Gastrocnemius medialis (tissue), 4 donors: ENCODE results near the gene ZNF688. TPM values are rescaled to one million over a fixed set of nuclear protein-coding genes. Genes with fewer than 3 reads are reported as not detected.

Experiments used
- ATAC-seq, 2 donors: fragments of 150-250 bp; one replicate each; pipeline ENCODE4 v1.9.1; 2016
- DNase-seq, 2 donors: peaks; one replicate each; pipeline ENCODE4 v3.0.0-alpha.2; 2019
- H3K27ac ChIP-seq, 4 donors: fragments of 200-600 bp; sonication (generic); 1 replicate in 1 of 4; 2 replicates in 3 of 4; pipeline ENCODE4 v1.5.1; 2016 to 2018; ENCODE audit warnings: mild to moderate bottlenecking in 2 of 4, moderate library complexity in 1 of 4
- H3K27me3 ChIP-seq, 3 donors: fragments of 200-600 bp; sonication (generic) in 2 of 3; 1 replicate in 1 of 3; 2 replicates in 2 of 3; pipeline versions ENCODE4 v1.5.1 to v1.6.0; 2016 to 2019; ENCODE audit warnings: mild to moderate bottlenecking in 1 of 3, moderate library complexity in 1 of 3
- H3K36me3 ChIP-seq, 2 donors: fragments of 200-600 bp; sonication (generic) in 1 of 2; one replicate each; pipeline ENCODE4 v1.5.1; 2017 to 2018
- H3K4me1 ChIP-seq, 2 donors: fragments of 200-600 bp; sonication (generic) in 1 of 2; one replicate each; pipeline ENCODE4 v1.5.1; 2016 to 2017; ENCODE audit warnings: mild to moderate bottlenecking in 2 of 2
- H3K4me3 ChIP-seq, 4 donors: fragments of 200-600 bp; sonication (generic) in 3 of 4; 1 replicate in 1 of 4; 2 replicates in 3 of 4; pipeline ENCODE4 v1.5.1; 2016 to 2019; ENCODE audit warnings: mild to moderate bottlenecking in 2 of 4
- H3K9me3 ChIP-seq, 3 donors: fragments of 200-600 bp; sonication (generic) in 2 of 3; 1 replicate in 1 of 3; 2 replicates in 2 of 3; pipeline ENCODE4 v1.5.1; 2016 to 2019
- POLR2A ChIP-seq, 2 donors: fragments of 450-650 bp; IDR thresholded peaks; one replicate each; pipeline ENCODE4 v1.6.1; 2017; ENCODE audit warnings: antibody characterized with exemption in 2 of 2, mild to moderate bottlenecking in 2 of 2, moderate library complexity in 2 of 2
- in situ Hi-C, 4 donors: fragments of 200-750 bp; cut with MboI; loops; one replicate each; pipeline versions ENCODE4 v1.15.0 to v1.8.0; 2017; ENCODE audit warnings: low sequenced_read_pairs in 4 of 4
- intact Hi-C: fragments of 100-400 bp; cut with DNase I; formaldehyde crosslinking; loops from one replicate; pipeline ENCODE4 v1.15.1; 2023; ENCODE audit warnings: low total_unique reads
- total RNA-seq, 4 donors: library from RNA; depleted of rRNA; stranded (reverse); fragments of >200 nt; gene quantifications; one replicate each; pipeline versions ENCODE4 v1.1.0 to v1.2.3, GENCODE V29; 2016
- TF ChIP-seq, protein P1 (sequence below), 5 experiments: fragments of 450-650 bp in 3 of 5; fragments of 200-600 bp in 2 of 5; sonication (generic) in 2 of 5; IDR thresholded peaks in 4 of 5; conservative IDR thresholded peaks in 1 of 5; 1 replicate in 4 of 5; 2 replicates in 1 of 5; pipeline ENCODE4 v1.5.1; 2016 to 2019; ENCODE audit warnings: antibody characterized with exemption in 5 of 5, mild to moderate bottlenecking in 3 of 5, moderate library complexity in 3 of 5

The ZNF688 gene
- total RNA-seq, 4 donors from 2014 or later: 11.0 to 38.2 (median 18.5) TPM

DNA sequence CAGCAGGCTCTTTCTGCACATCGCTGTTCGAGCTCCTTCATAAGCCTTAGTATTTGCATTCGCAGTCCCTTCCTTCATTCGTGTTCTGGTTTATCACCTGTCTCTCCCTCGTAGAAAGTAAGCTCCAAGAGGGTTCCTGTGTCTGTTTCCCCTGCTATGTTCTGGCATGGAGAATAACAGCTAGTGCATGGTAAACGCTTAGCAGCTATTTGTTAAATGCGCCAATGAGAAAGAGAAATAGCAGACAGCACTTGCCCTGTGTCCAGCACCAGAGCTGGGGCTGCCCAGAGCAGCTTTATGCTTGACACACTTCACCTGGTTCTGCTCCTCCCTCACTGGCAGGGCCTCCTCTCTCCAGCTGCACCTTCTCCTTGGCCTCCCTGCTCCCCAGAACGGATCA lies 5.5 kb downstream of the ZNF688 start:
- Histone ChIP-seq H3K27ac (no peak overlapping the region), H3K9me3 (no peaks in the 10 kb centered on the region), H3K4me1 (peaks cover 9 to 12% of the 10 kb centered on the region in 2 donors), H3K4me3 (no peak overlapping the region), H3K27me3 (no peaks in the 10 kb centered on the region), H3K36me3 (no peaks in the 10 kb centered on the region)
- no peak for DNase-seq
- no peak for TF ChIP-seq POLR2A (IDR thresholded peaks at IDR 0.05)
- TF ChIP-seq, protein P1, sequence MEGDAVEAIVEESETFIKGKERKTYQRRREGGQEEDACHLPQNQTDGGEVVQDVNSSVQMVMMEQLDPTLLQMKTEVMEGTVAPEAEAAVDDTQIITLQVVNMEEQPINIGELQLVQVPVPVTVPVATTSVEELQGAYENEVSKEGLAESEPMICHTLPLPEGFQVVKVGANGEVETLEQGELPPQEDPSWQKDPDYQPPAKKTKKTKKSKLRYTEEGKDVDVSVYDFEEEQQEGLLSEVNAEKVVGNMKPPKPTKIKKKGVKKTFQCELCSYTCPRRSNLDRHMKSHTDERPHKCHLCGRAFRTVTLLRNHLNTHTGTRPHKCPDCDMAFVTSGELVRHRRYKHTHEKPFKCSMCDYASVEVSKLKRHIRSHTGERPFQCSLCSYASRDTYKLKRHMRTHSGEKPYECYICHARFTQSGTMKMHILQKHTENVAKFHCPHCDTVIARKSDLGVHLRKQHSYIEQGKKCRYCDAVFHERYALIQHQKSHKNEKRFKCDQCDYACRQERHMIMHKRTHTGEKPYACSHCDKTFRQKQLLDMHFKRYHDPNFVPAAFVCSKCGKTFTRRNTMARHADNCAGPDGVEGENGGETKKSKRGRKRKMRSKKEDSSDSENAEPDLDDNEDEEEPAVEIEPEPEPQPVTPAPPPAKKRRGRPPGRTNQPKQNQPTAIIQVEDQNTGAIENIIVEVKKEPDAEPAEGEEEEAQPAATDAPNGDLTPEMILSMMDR (IDR thresholded peaks at IDR 0.05 in 4 of 5, conservative IDR thresholded peaks at IDR 0.05 in 1 of 5): no peak
- intact Hi-C loops: no loop called here
- in situ Hi-C loops: no loop called here
- no peak for ATAC-seq

DNA sequence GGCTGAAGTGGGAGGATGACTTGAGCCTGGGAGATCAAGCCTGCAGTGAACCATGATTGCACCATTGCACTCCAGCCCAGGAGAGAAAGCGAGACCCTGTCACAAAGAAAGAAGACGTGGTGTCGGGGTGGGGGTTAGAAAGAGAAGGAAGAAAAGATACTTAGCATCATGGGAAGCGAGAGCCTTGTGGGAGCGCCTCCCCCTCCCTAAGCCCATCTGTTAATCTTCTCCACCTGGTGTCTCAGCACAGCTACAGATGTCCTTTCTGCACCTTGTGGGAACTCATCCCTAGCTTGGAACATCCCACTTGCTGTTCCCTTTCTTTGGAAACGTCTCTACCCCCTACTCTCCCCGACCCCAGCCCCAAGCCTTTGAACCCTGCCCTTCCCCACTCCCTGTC lies 6.0 kb downstream of the ZNF688 start:
- no peak for TF ChIP-seq POLR2A (IDR thresholded peaks at IDR 0.05)
- TF ChIP-seq, protein P1 (IDR thresholded peaks at IDR 0.05 in 4 of 5, conservative IDR thresholded peaks at IDR 0.05 in 1 of 5): no peak
- no peak overlapping the region for H3K27ac ChIP-seq
- in situ Hi-C loops (no loop called here), intact Hi-C loops (no loop called here)
- no peaks in the 10 kb centered on the region for H3K36me3 ChIP-seq
- no peak overlapping the region for H3K4me3 ChIP-seq
- no peaks in the 10 kb centered on the region for H3K9me3 ChIP-seq
- DNase-seq (no peak), ATAC-seq (no peak)
- H3K27me3 ChIP-seq: no peaks in the 10 kb centered on the region
- H3K4me1 ChIP-seq: peaks cover 5 to 8% of the 10 kb centered on the region in 2 donors

DNA sequence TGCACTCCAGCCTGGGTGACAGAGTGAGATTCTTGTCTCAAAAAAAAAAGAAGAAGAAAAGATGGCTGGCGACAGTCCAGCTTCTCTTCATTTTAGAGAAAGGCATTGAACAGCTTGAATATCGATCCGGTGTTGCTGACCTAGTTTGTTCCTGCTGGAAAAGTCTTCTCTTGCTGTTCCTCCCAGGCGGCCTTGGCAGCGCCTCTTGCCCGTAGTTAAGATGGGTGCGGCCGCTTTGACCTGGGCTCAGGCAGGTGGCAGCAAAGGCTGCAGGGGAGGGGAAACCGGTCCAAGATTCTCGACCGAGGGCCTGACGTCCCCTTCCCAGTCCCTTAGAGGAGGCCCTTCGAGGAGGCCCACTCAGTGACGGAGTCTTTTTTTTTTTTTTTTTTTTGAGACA lies 9.5 kb downstream of the ZNF688 start:
- DNase-seq: no peak
- peak overlapping the region; percentile 61 to 77 (median 72) for H3K27ac ChIP-seq
- H3K36me3 ChIP-seq: no peaks in the 10 kb centered on the region
- intact Hi-C loops (no loop called here), in situ Hi-C loops (no loop called here)
- peaks cover 5 to 8% of the 10 kb centered on the region in 2 donors for H3K4me1 ChIP-seq
- no peaks in the 10 kb centered on the region for H3K9me3 ChIP-seq
- peak overlapping the region; percentile 59 to 66 (median 60) for H3K4me3 ChIP-seq
- no peak for ATAC-seq
- H3K27me3 ChIP-seq: no peaks in the 10 kb centered on the region
- TF ChIP-seq, protein P1 (IDR thresholded peaks at IDR 0.05 in 4 of 5, conservative IDR thresholded peaks at IDR 0.05 in 1 of 5): no peak
- TF ChIP-seq POLR2A (IDR thresholded peaks at IDR 0.05): no peak

DNA sequence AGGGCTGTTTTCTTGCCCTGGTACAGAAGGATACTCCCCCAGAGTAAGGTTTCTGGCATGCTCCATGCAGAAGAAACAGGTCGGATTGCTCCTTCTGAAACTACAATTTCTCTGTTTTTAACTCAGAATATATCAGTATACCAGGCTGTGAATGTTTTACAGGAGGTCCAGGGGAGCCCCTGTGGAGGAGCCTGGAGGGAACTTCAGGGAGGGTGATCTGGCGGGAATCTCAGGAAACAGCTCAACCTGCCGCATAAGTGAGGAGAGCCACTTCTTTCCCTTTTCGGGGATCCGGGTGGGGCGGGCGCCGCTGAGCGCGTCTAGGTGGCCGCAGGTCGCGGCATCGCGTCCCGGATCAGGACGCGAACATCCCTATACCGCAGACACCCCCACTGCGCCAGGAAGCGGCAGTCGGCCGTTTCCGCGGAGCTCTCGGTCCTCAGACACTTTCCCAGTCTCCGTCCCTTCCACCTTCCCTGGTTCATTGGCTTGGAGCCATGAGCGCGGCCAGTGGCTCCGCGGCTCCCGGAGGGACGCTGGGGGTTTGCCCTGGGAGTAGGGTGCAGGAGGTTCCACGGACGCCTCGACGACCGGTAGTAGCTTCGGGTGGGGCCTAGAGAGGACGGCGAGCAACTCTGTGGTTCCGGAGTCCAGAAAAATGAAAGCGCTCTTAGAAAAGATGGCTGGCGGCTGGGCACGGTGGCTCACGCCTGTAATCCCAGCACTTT lies 10.3 kb downstream of the ZNF688 start:
- Histone ChIP-seq H3K36me3 (no peaks in the 10 kb centered on the region), H3K4me1 (peaks cover 10 to 15% of the 10 kb centered on the region in 2 donors), H3K27me3 (no peaks in the 10 kb centered on the region), H3K27ac (peak overlapping the region; percentile 61 to 77 (median 72)), H3K4me3 (peak overlapping the region; percentile 59 to 66 (median 60)), H3K9me3 (no peaks in the 10 kb centered on the region)
- no peak for DNase-seq
- intact Hi-C loops: no loop called here
- TF ChIP-seq, protein P1 (IDR thresholded peaks at IDR 0.05 in 4 of 5, conservative IDR thresholded peaks at IDR 0.05 in 1 of 5): no peak
- TF ChIP-seq POLR2A (IDR thresholded peaks at IDR 0.05): no peak
- in situ Hi-C loops: no loop called here
- ATAC-seq: no peak
